HCT116 (cell line): ENCODE measurements around the gene CAMKK1.

Source experiments
- EZH2 ChIP-seq: fragments of 200-600 bp; sonication (generic); IDR thresholded peaks from 2 replicates; pipeline ENCODE4 v1.6.1; 2017; ENCODE audit warnings: antibody characterized with exemption, mixed run types
- EZH2phosphoT487 ChIP-seq: fragments of 200-600 bp; IDR thresholded peaks from 2 replicates; pipeline ENCODE4 v1.6.1; 2018; ENCODE audit warnings: antibody characterized with exemption, borderline replicate concordance
- JUND ChIP-seq: IDR thresholded peaks from 2 replicates; pipeline ENCODE4 v1.6.1; 2012
- POLR2A ChIP-seq: IDR thresholded peaks from 2 replicates; pipeline ENCODE4 v1.7.0; 2011; ENCODE audit warnings: borderline replicate concordance; ENCODE audit not compliant: insufficient read depth, insufficient read length; ENCODE audit errors: extremely low read depth
- REST ChIP-seq: IDR thresholded peaks from 2 replicates; pipeline ENCODE4 v1.6.1; 2012; ENCODE audit warnings: low read depth
- SIN3A ChIP-seq: IDR thresholded peaks from 2 replicates; pipeline ENCODE4 v1.6.1; 2012; ENCODE audit warnings: low read depth
- ZBTB33 ChIP-seq: IDR thresholded peaks from 2 replicates; pipeline ENCODE4 v1.6.1; 2011; ENCODE audit warnings: mild to moderate bottlenecking, low read length, moderate library complexity; ENCODE audit not compliant: insufficient replicate concordance; ENCODE audit errors: extremely low read depth
- TF ChIP-seq, protein P1 (sequence below), 3 experiments: fragments of 200-600 bp in 1 of 3; sonication (generic) in 1 of 3; IDR thresholded peaks in 2 of 3; conservative IDR thresholded peaks in 1 of 3; 2 replicates each; pipeline ENCODE4 v1.5.1; 2012 to 2017; ENCODE audit warnings: low read depth in 2 of 3, low read length in 2 of 3, antibody characterized with exemption in 1 of 3, borderline replicate concordance in 1 of 3, control low read depth in 1 of 3, mild to moderate bottlenecking in 1 of 3, mixed read lengths in 1 of 3, mixed run types in 1 of 3, moderate library complexity in 1 of 3; ENCODE audit not compliant: insufficient read depth in 1 of 3

GRCh38 chr17:3914312-3914670, 21.4 kb upstream of the CAMKK1 start:
- TF ChIP-seq, protein P1, sequence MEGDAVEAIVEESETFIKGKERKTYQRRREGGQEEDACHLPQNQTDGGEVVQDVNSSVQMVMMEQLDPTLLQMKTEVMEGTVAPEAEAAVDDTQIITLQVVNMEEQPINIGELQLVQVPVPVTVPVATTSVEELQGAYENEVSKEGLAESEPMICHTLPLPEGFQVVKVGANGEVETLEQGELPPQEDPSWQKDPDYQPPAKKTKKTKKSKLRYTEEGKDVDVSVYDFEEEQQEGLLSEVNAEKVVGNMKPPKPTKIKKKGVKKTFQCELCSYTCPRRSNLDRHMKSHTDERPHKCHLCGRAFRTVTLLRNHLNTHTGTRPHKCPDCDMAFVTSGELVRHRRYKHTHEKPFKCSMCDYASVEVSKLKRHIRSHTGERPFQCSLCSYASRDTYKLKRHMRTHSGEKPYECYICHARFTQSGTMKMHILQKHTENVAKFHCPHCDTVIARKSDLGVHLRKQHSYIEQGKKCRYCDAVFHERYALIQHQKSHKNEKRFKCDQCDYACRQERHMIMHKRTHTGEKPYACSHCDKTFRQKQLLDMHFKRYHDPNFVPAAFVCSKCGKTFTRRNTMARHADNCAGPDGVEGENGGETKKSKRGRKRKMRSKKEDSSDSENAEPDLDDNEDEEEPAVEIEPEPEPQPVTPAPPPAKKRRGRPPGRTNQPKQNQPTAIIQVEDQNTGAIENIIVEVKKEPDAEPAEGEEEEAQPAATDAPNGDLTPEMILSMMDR (IDR thresholded peaks at IDR 0.05 in 2 of 3, conservative IDR thresholded peaks at IDR 0.05 in 1 of 3; ENCODE audit: borderline replicate concordance in 1 of 3, insufficient read depth in 1 of 3, low read depth in 2 of 3, low read length in 2 of 3): no peak
- TF ChIP-seq ZBTB33 (no peak), SIN3A (no peak), EZH2phosphoT487 (no peak), POLR2A (no peak), REST (no peak), JUND (no peak), EZH2 (no peak)
